GM21619 (cell line): ENCODE measurements around the gene UNCX.
"Not testable (repeated sequence)": the region's sequence is repeated elsewhere in the genome, so short reads cannot be mapped to it uniquely, and the experiment has no call there.

Source experiments
- ATAC-seq: cut with Tn5 transposase; IDR thresholded peaks from one replicate; pipeline ENCODE4 v1.9.1; 2021; ENCODE audit not compliant: unreplicated experiment

UNCX gene

GRCh38 chr7:1232623-1233332 lies at the start of gene UNCX:
UNCX (plus strand) TSS chr7:1232872; CDS start chr7:1233018, 146 bp downstream.
- ATAC-seq = no peak

- ATAC-seq = no peak
These were observed 45.5 kb upstream of the UNCX start for GRCh38 chr7:1187127-1187526.

GRCh38 chr7:1188720-1189294 lies 43.9 kb upstream of the UNCX start:
- no peak for ATAC-seq

- no peak for ATAC-seq
These were observed 42.5 kb upstream of the UNCX start for GRCh38 chr7:1189986-1190772.

GRCh38 chr7:1192171-1192676 lies 40.4 kb upstream of the UNCX start:
- ATAC-seq = no peak

GRCh38 chr7:1193593-1194424 lies 38.9 kb upstream of the UNCX start:
- no peak for ATAC-seq

GRCh38 chr7:1196441-1196840 lies 36.2 kb upstream of the UNCX start:
- not testable (repeated sequence) for ATAC-seq

GRCh38 chr7:1196950-1197349 lies 35.7 kb upstream of the UNCX start:
- no peak for ATAC-seq

- no peak for ATAC-seq
These were observed 34.6 kb upstream of the UNCX start for GRCh38 chr7:1197997-1198625.

GRCh38 chr7:1200045-1200444 lies 32.6 kb upstream of the UNCX start:
- ATAC-seq = no peak

- ATAC-seq = no peak
These were observed 30.8 kb upstream of the UNCX start for GRCh38 chr7:1201916-1202315.

- not testable (repeated sequence) for ATAC-seq
These were observed 29.8 kb upstream of the UNCX start for GRCh38 chr7:1202914-1203313.

- ATAC-seq = no peak
These were observed 28.1 kb upstream of the UNCX start for GRCh38 chr7:1204460-1205140.

- not testable (repeated sequence) for ATAC-seq
These were observed 26.9 kb upstream of the UNCX start for GRCh38 chr7:1205742-1206141.

GRCh38 chr7:1209097-1209496 lies 23.6 kb upstream of the UNCX start:
- no peak for ATAC-seq

GRCh38 chr7:1210321-1210978 lies 22.2 kb upstream of the UNCX start:
- ATAC-seq = no peak

GRCh38 chr7:1210979-1211608 lies 21.6 kb upstream of the UNCX start:
- ATAC-seq = no peak

GRCh38 chr7:1211611-1212010 lies 21.1 kb upstream of the UNCX start:
- ATAC-seq = no peak

- ATAC-seq = not testable (repeated sequence)
These were observed 20.6 kb upstream of the UNCX start for GRCh38 chr7:1212025-1212424.
